Right hindlimb (tissue), 1 donor: Measurements from ENCODE around the gene SDR9C7.
A peak's percentile ranks its signal among the peaks of the same experiment; 100 is the strongest.
"Not testable (repeated sequence)": the region's sequence is repeated elsewhere in the genome, so short reads cannot be mapped to it uniquely, and the experiment has no call there.

Experiments
- DNase-seq: peaks from one replicate; pipeline ENCODE4 v3.0.0-alpha.2; 2018

SDR9C7 gene

GRCh38 chr12:56951582-56952339 is 17.6 kb upstream of the SDR9C7 start:
- DNase-seq, result no peak

GRCh38 chr12:56948881-56949280 is 14.7 kb upstream of the SDR9C7 start:
- DNase-seq, result no peak

DNA sequence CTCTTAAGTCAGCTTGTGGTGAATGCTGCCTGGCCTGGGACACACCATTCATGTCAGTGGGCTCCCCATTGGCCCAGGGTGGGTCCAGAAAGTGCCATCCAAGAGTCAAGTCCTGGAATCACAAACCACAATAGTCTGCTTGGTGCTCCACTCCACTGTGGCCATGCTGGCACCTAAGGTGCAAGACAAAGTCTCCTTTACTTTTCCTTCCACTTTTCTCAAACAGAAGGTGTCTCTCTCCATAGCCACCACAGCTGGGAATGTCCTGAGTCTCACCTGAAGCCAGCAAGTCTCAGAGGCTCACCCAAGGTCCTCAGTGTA is 14.2 kb upstream of the SDR9C7 start:
- DNase-seq, result no peak

DNA sequence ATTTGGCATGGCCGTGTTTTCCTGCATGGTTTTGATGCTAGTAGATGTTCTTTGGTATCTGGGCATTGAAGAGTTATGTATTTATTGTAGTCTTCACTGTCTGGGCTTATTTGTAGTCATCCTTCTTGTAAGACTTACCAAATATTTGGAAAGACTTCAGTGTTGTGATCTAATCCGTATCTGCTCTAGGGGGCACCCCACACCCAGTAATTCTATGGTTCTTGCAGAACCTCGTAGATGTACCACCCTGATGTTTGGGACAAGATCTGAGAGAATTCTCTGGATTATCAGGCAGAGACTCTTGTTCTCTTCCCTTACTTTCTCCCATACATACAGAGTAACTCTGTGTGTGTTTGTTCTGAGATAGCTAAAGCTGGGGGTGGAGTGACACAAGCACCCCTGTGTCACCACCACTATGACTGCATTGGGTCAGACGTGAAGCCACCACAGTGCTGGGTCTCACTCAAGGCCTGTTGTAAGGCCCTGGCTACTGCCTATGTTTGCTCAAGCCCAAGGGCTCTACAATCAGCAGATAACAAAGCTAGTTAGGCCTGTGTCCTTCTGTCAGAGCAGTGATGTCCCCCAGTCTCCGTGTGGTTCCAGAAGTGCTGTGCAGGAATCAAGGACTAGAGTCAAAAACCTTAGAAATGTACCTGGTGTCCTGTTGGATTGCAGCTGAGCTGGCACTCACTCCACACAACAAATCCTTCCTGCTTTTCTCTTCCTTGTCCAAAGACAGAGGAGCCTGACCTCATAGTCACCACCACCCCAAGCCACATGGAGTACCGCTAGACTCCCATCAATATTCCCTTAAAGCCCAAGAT is 13.6 kb upstream of the SDR9C7 start:
- DNase-seq, result no peak

- no peak for DNase-seq
These were observed 9.7 kb upstream of the SDR9C7 start for GRCh38 chr12:56943878-56944277.

GRCh38 chr12:56943374-56943773 is 9.2 kb upstream of the SDR9C7 start:
- DNase-seq, result not testable (repeated sequence)

DNA sequence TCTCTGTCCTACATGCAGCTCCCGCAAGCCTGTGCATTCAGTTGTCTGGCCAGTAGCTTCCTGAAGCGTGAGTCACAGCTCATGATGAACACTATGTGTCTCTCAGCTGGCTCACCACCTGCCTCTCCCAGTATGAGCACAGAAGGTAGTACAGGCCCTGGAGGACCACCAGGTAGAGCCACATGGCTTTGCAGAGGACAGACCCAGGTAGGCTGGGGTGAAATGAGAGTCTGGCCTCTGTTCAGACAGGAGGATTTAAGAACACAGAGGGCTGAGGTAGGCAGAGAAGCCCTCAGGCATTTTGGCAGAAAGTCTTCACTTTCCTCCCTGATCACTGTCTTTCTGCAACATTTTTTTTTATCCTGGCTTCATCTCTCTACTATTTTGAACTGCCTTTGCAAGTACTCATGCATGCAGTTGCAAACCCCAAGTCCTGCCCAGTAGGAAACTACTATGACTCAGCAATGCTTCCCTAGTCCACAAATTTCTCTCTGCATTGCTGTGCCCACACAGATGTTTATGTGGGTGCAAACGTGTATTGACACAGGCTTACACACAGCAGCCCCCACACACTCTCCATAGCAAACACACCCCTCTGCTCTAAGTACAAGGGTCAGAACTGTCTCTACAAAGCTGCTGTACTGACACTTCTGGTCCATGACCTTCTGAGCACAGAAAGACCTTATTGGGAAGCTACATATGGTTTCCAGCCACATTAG is 7.2 kb upstream of the SDR9C7 start:
- no peak for DNase-seq

GRCh38 chr12:56940942-56941298 is 6.7 kb upstream of the SDR9C7 start:
- DNase-seq, result not testable (repeated sequence)

- no peak for DNase-seq
These were observed 1.5 kb upstream of the SDR9C7 start for GRCh38 chr12:56935752-56936151.

GRCh38 chr12:56935157-56935556 is 949 bp upstream of the SDR9C7 start:
- no peak for DNase-seq

DNA sequence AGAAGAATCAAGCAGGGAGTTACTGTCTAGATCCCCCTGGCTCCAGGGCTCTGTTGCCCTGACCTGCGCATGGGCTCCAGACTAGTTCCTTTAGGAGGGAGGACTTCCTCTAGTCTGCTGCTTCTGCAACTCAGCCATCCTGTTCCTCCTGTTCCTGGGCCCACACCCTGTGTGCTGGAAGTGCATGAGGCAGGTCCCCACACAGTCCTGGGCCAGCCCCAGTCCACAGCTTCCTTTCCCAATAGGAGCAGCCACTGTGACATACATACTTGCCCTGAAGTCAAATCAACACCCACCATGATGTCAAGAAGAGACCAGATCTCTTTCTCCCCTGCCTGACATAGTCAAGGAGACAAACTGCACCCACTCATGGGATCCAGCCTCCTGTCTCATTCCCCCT is 1.3 kb downstream of the SDR9C7 start:
- DNase-seq, result no peak

DNA sequence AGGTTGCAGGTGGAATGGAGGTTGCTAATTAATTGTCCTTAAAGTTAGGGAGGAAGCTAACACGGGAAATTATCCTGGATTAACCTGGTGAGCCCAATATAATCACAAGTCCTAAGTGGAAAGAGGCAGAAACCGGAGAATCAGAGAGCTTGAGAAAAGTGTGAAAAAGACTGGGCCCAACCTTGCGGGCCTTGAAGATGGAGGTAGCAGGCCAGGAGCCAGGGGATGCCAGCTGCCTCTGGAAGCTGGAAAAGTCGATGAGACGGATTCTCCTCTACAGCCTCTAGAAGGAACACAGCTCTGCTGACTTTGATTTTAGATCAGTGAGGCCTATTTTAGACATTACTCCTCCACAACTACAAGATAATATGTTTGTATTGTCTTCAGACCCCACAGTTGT is 2.1 kb downstream of the SDR9C7 start:
- DNase-seq, result no peak

GRCh38 chr12:56931474-56931978 is 2.7 kb downstream of the SDR9C7 start:
- DNase-seq, result peak; percentile 29

DNA sequence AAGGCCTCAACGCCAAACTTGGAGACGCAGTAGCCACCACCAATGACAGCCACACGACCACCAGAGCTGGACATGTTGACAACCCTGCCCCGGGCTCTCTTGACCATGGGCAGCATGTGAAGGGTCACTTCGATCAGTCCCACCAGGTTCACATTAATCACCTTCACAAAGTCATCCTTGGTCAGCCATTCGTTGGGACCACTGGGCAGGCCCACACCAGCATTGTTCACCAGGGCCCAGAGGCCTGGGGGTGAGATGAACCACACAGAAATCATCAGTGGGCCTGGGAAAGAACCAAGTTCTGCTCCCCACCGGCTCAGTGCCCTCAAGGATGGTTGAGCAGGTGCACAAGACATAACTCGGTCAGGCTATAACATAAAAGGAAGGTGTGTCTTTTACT is 4.0 kb downstream of the SDR9C7 start:
- DNase-seq, result no peak

DNA sequence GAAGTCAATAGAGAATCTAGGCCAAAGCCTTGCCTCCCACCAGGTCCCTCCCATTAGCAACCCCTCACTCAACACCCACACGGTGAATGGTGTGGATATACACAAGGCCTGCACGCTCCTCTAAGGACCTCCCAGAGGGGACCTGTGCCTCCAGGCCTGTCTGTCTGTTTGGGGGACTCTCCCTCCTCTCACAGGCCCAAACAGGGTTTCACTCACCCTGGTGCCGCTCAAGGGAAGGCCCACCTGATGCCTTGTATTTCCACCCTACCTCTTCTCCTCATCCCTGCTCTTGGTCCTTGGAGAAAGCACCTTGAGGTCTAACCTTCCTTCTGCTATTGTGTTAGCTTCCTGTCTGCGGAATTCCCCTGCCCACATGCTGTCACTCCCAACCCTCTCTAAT is 4.4 kb downstream of the SDR9C7 start:
- no peak for DNase-seq

DNA sequence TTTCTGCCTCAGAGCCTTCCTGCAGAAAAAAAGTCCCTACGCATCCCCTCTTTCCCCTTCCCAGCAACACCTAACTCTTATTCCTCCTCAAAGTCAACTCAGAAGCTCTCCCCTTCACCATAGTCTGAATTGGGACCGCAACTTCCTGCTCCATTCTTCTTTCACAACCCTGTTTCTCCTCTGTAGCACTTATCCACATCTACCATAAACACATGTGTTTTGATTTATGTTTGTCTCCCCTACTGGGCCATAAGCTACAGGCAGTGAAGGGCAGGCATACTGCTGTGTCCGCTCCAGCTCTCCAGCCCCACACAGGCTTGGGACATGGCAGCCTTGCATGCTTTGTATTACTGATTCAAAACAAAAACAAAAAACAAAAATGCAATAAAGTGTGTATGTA is 5.9 kb downstream of the SDR9C7 start:
- no peak for DNase-seq

- DNase-seq, result no peak
These were observed 6.9 kb downstream of the SDR9C7 start for GRCh38 chr12:56927281-56927680.

GRCh38 chr12:56922031-56922430 is 12.2 kb downstream of the SDR9C7 start:
- DNase-seq, result no peak

DNA sequence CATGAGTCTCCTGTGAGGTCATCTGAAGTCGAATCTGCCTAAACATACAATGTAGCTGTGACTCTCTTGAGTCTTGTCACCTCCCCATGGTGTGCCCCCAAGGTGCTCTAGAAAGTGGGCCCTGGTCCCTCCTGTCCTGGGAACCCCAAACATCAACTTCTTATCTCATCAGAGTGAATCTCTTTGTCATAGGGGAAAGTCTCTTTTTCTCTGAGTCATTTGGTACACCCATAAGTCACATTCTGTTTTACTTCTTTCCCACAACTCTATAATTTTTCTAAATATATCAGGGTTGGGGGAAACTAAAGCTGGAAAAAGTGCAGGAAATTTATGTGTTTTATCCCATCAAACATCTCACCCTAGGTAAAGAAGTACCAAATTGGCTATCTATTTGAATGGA is 12.9 kb downstream of the SDR9C7 start:
- no peak for DNase-seq

DNA sequence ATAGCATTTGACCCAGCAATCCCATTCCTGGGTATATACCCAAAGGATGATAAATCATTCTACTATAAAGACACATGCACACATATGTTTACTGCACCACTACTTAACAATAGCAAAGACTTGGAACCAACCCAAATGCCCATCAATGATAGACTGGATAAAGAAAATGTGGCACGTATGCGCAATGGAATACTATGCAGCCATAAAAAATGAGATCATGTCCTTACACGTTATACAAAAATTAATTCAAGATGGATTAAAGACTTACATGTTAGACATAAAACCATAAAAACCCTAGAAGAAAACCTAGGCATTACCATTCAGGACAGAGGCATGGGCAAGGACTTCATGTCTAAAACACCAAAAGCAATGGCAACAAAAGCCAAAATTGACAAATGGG is 16.1 kb downstream of the SDR9C7 start:
- DNase-seq, result not testable (repeated sequence)

- no peak for DNase-seq
These were observed 17.2 kb downstream of the SDR9C7 start for GRCh38 chr12:56916996-56917333.

- no peak for DNase-seq
These were observed 17.8 kb downstream of the SDR9C7 start for GRCh38 chr12:56916296-56916995.

DNA sequence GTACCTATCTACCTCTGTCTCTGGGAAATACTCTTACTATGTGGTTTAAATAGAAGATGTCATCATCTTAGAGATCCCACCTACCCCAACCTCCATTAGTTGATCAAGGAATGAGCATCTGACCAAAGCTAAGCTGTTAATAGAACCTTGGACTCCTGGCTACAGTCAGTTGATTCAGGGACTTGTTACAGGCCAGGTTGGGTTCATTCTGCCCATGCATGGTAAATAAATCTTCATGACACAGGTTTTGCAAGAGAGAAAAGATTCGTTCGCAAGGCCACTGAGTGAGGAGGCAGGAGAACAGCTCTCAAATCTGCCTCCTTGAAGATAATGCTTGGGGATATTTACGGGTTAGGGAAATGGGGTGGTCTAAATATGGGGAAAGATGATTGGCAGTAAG is 19.5 kb downstream of the SDR9C7 start:
- no peak for DNase-seq
